ENCODE results near the gene NDEL1.

The NDEL1 gene

GRCh38 chr17:8405499-8406016 lies 30.1 kb upstream of the NDEL1 start:
- H4K20me1 ChIP-seq (ENCODE audit: insufficient read depth, low read length) = no peaks in the 10 kb centered on the region
- TF ChIP-seq, protein P1, sequence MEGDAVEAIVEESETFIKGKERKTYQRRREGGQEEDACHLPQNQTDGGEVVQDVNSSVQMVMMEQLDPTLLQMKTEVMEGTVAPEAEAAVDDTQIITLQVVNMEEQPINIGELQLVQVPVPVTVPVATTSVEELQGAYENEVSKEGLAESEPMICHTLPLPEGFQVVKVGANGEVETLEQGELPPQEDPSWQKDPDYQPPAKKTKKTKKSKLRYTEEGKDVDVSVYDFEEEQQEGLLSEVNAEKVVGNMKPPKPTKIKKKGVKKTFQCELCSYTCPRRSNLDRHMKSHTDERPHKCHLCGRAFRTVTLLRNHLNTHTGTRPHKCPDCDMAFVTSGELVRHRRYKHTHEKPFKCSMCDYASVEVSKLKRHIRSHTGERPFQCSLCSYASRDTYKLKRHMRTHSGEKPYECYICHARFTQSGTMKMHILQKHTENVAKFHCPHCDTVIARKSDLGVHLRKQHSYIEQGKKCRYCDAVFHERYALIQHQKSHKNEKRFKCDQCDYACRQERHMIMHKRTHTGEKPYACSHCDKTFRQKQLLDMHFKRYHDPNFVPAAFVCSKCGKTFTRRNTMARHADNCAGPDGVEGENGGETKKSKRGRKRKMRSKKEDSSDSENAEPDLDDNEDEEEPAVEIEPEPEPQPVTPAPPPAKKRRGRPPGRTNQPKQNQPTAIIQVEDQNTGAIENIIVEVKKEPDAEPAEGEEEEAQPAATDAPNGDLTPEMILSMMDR (IDR thresholded peaks at IDR 0.05; ENCODE audit: low read depth, low read length) = no peak
- TF ChIP-seq EZH2phosphoT487 (IDR thresholded peaks at IDR 0.05; ENCODE audit: low read depth) = no peak

DNA sequence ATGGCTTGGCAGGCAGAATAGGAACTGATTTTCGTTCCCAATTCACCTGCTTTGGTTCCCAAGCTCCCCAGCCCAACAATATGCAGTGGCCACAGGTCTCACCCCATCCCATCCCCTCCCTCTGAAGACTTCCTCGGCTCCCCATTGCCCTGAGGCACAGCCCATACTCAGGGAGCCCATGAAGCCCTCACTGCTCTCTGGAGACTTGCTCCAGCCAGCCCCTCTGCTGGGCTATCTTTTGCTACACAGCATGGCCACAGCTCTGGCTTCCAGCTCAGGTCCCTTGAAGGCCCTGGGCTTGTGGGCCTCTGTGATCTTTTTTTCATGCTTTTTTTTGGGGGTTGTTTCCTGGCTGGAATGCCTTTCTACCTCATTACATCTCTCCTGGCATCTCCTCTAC lies 29.5 kb upstream of the NDEL1 start:
- no peaks in the 10 kb centered on the region for H3K27me3 ChIP-seq (ENCODE audit: low read depth, low read length)
- H4K20me1 ChIP-seq (ENCODE audit: insufficient read depth, low read length) = no peaks in the 10 kb centered on the region
- no peak overlapping the region for H3K27ac ChIP-seq (ENCODE audit: low read length)
- no peak overlapping the region for H3K9ac ChIP-seq (ENCODE audit: low read length)
- peaks cover 5% of the 10 kb centered on the region for H3K4me1 ChIP-seq (ENCODE audit: low read length)
- H3K4me2 ChIP-seq (ENCODE audit: low read length) = no peak overlapping the region
- H3K4me3 ChIP-seq (ENCODE audit: low read length) = no peak overlapping the region
- H3K36me3 ChIP-seq (replicated peaks; ENCODE audit: low read depth, low read length) = no peaks in the 10 kb centered on the region
- no peaks in the 10 kb centered on the region for H3K9me3 ChIP-seq (ENCODE audit: insufficient read depth, low read length)
- no peak overlapping the region for H2AFZ ChIP-seq (ENCODE audit: low read depth, low read length)
- TF ChIP-seq EZH2phosphoT487 (IDR thresholded peaks at IDR 0.05; ENCODE audit: low read depth) = no peak
- no peaks in the 10 kb centered on the region for H3K79me2 ChIP-seq (ENCODE audit: low read length)

More at GRCh38 chr17:8405499-8406016, 30.1 kb upstream of the NDEL1 start:
- Histone ChIP-seq H3K4me3 (ENCODE audit: low read length) (no peak overlapping the region), H3K36me3 (replicated peaks; ENCODE audit: low read depth, low read length) (no peaks in the 10 kb centered on the region), H3K9me3 (ENCODE audit: insufficient read depth, low read length) (no peaks in the 10 kb centered on the region), H3K4me1 (ENCODE audit: low read length) (peaks cover 2% of the 10 kb centered on the region), H2AFZ (ENCODE audit: low read depth, low read length) (no peak overlapping the region), H3K9ac (ENCODE audit: low read length) (no peak overlapping the region), H3K27me3 (ENCODE audit: low read depth, low read length) (no peaks in the 10 kb centered on the region), H3K79me2 (ENCODE audit: low read length) (no peaks in the 10 kb centered on the region), H3K27ac (ENCODE audit: low read length) (no peak overlapping the region), H3K4me2 (ENCODE audit: low read length) (no peak overlapping the region)

- Histone ChIP-seq H3K79me2 (ENCODE audit: low read length) (no peaks in the 10 kb centered on the region), H3K27ac (ENCODE audit: low read length) (no peak overlapping the region), H3K4me1 (ENCODE audit: low read length) (peaks cover 5% of the 10 kb centered on the region), H2AFZ (ENCODE audit: low read depth, low read length) (no peak overlapping the region), H4K20me1 (ENCODE audit: insufficient read depth, low read length) (no peaks in the 10 kb centered on the region), H3K4me2 (ENCODE audit: low read length) (no peak overlapping the region), H3K4me3 (ENCODE audit: low read length) (no peak overlapping the region), H3K36me3 (replicated peaks; ENCODE audit: low read depth, low read length) (no peaks in the 10 kb centered on the region), H3K9ac (ENCODE audit: low read length) (no peak overlapping the region), H3K27me3 (ENCODE audit: low read depth, low read length) (no peaks in the 10 kb centered on the region), H3K9me3 (ENCODE audit: insufficient read depth, low read length) (no peaks in the 10 kb centered on the region)
- no peak for TF ChIP-seq EZH2phosphoT487 (IDR thresholded peaks at IDR 0.05; ENCODE audit: low read depth)
- TF ChIP-seq, protein P1 (IDR thresholded peaks at IDR 0.05; ENCODE audit: low read depth, low read length) = no peak
Observed at GRCh38 chr17:8408371-8408770, 27.3 kb upstream of the NDEL1 start.

DNA sequence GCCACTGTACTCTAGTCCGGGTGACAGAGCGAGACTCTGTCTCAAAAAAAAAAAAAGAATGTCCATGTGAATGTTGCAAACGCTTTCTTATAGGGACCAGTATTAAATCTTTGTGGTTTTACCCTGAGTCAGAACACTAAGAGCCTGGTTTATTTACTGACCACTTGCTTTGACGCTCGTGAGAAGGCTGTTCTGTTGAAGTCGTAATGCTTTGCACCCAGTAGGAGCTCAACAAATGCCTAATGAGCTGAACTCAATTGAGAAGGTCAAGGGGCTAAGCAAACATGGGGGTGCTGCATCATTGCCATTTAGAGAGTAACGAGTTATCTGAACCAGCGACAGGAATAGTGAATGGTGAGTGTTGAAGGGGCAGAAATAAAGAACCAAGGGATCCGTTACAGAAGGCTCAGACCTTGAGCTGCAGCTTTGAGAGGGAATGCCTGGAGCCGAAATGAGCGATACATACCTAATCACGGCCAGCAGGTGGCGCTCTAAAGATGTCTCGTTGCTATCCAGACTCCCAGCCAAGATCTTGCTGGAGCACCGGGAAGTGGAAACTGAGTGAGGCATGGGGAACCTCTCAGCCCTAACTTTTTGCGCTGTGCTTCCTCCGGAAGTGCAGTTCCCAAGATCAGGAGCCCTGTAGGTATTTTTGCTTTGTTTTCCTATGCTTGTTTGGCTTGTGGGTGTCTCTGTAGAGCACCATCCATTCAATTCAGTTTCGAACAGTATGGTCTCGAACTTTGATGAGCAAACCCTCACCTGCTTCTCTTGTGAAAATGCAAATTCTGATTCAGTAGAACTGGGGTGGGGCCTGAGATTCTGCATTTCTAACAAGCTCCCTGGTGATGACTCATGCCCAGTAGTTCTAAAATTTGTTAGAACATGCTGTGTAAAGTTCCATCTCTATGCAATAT lies 25.5 kb upstream of the NDEL1 start:
- Histone ChIP-seq H3K27ac (ENCODE audit: low read length) (no peak overlapping the region), H4K20me1 (ENCODE audit: insufficient read depth, low read length) (no peaks in the 10 kb centered on the region), H3K79me2 (ENCODE audit: low read length) (no peaks in the 10 kb centered on the region), H3K9me3 (ENCODE audit: insufficient read depth, low read length) (no peaks in the 10 kb centered on the region), H3K9ac (ENCODE audit: low read length) (no peak overlapping the region), H3K4me2 (ENCODE audit: low read length) (peak overlapping the region; percentile 88), H3K27me3 (ENCODE audit: low read depth, low read length) (no peaks in the 10 kb centered on the region), H3K4me1 (ENCODE audit: low read length) (peaks cover 5% of the 10 kb centered on the region), H3K4me3 (ENCODE audit: low read length) (peak overlapping the region; percentile 73), H3K36me3 (replicated peaks; ENCODE audit: low read depth, low read length) (no peaks in the 10 kb centered on the region), H2AFZ (ENCODE audit: low read depth, low read length) (peak overlapping the region; percentile 91)
- no peak for TF ChIP-seq EZH2phosphoT487 (IDR thresholded peaks at IDR 0.05; ENCODE audit: low read depth)
- TF ChIP-seq, protein P1 (IDR thresholded peaks at IDR 0.05; ENCODE audit: low read depth, low read length) = peak; percentile 80
